Activated T-cell treated with anti-CD3 and anti-CD28 coated beads for 4 hours (primary cell): ENCODE data around the gene HAO2.
"Not testable (repeated sequence)": the region's sequence is repeated elsewhere in the genome, so short reads cannot be mapped to it uniquely, and the experiment has no call there.

Experiments used
- DNase-seq: peaks from one replicate; pipeline ENCODE4 v3.0.0-alpha.2; 2020

Gene HAO2

GRCh38 chr1:119368554-119368953, at the start of gene HAO2:
Gene HAO2 (plus strand): TSS chr1:119368785. CDS start chr1:119381086, 12,301 bp downstream.
- DNase-seq: no peak

- no peak for DNase-seq
Measured at GRCh38 chr1:119320100-119320499, 48.5 kb upstream of the HAO2 start.

DNA sequence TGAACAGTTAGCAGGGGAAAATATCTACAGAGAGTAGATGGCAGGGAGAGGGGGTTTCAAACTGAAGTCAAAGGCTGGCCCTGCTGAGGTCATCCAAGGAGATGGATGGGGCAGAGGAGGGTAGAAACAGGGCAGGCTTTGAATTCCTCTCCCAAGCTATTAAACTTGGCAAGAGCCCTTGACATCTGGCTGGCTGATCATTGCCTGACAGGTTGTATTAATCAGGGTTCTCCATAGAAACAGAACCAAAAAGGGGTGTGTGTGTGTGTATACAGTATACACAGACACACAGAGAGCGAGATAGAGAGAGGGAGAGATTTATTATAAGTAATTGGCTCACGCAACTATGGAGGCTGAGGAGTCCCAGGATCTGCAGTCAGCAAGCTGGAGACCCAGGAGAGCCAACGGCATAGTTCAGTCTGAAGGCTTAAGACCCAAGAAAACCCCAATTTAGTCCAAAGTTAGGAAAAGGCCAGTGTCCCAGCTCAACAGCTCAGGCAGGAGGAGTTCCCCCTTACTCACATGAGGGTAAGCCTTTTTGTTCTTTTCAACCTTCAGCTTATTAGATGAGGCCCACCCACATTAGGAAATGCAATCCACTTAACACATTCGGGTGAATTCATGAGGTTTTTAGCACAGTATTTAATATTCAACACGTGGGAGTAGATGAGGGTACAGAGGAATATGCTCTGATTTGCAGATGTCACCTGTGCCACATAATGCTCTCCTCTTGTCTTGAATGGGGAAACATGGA, 46.7 kb upstream of the HAO2 start:
- no peak for DNase-seq

DNA sequence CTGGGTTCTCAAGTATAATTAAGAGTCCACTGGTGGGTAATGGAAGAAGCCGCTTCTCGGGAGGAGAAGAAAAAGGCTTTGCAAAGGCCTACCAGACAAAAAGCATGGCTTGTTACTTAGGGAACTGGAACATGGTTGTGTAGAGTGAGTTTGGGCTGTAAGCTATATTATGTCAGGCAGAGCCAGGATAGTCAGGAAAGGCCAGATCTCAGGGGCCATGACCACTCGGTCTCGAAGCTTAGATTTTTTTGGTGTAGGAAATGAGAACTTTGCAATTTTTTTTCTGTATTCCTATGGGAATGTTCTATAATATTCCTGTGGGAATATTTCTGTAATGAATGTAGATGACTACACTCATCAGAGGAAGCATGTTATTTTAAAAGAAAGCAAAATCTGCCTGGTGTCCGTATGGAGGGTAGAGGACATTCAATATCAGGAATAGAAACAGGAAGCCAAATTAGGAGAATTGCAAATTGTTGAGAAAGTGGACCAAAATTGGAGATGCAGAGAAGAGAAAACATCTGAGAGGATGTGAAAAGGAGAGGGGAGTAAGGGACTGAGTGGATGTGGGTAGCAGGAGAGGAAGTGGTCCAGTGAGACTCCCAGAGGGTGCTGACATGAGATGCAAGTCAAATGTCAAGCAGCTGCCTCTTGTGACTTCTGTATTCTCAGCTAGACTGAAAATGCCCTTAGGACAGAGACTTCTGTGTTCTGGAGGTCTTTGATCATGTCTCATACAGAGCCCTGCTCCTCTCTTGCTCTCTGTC, 45.2 kb upstream of the HAO2 start:
- DNase-seq: no peak

GRCh38 chr1:119324198-119324597, 44.4 kb upstream of the HAO2 start:
- no peak for DNase-seq

DNA sequence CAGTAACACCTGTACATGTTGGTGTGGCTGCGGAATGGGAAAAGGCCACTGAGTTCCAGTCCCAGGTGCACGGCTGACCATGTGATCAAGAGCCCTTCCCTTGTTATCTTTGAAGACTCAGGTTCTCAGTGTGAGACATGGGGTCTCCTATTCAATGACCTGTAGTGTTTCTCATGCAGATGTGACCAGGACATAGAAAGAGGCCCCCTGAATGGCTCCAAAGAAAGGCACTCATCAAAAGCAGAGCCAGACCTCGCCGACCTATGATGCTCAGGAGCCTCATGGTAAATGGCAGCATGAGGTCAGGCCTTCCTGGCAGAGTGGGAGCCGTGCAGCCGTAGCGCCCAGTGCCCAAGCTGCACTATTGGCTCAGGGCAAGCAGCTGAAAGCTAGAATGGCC, 42.3 kb upstream of the HAO2 start:
- no peak for DNase-seq

DNA sequence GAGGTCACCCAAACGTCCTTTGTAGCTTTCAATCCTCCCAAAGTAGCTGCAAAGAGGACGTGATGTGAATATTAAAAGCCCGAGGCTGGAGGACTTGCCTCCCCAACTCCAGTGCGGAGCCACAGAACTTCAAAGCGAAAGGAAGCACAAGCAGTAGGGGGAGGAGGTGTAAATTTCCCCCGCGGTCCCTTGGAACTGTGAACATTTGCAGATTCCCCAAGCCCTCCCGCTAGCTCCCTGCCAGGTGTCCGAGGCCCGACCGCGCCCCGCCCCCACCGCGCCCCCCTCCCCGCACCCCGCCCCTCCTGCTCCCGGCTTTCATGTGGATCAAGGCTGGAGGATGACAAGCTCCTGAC, 41.5 kb upstream of the HAO2 start:
- no peak for DNase-seq

DNA sequence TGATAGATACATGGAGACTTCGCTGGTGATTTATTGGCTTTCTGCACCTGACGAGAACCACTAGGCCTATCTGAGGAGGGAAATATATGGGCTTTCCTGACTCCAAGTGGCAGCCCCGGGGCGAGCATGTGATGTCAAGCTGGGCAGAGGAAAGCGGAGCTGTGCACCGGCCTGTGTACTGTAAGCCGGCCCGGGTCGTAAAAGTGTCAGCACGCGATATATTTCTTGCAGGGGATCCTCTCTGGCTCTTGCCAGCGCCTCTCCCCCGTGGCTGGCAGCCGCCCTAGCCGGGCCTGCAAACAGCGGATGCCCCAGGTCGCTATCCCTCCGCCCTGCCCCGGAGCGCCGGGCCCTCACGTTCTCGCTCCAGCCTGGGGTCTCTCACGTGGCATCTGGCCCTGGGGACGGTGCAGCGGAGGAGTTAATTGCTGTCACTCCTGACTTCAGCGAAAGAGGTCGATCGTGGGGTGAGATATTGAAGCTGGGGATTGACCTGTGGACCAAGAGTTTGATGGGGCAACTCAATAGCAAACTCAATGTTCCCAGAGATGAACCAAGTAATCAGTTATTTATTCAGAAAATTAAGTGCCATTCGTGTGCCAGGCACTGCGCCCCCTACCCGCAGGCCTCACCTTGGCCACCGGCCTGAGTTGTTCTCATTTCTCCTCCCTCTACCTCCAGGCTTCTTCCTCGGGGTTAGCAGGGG, 41.0 kb upstream of the HAO2 start:
- DNase-seq: peak; percentile 16

DNA sequence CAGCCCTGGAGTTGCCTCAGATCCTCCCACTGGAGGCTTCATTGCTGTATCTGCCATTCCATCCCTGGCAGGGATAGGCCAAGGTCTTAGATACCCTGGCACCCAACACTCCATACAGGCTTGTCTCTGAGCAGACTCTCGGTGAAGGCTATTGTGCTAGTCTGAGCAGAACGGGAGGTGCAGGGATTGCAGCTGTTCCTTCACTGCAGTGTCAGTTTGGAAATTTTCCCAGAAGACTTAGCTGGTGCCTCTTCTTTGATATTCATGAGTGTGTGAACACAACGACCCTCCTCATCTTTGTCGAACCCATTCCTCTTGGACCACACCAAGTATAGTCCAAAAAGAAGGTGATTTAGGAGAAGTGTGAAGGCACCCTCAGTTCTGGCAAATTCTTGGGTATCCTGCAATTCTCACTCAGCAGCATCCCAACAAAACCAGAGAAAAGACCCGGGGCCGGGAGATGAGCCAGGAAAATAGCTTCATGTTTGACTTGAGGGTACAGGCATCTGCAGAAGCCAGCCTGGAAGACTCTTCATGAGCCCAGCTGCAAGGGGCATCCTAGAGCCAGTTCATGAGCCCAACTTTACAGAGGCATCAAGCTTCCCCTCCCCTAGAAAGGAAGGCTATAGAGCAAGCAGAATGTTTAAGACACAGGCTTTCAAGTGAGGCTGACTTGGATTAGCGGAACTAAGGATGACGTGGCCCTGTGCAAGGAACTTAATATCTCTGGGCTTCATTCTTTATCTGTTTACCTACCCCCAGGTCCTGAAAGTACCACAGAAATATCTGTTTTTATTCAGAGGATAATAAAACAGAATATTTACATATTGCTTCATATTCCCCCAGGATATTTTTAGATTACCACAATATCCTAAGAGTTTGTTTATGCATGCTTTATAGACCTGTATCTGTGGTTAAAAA, 38.8 kb upstream of the HAO2 start:
- DNase-seq: no peak

DNA sequence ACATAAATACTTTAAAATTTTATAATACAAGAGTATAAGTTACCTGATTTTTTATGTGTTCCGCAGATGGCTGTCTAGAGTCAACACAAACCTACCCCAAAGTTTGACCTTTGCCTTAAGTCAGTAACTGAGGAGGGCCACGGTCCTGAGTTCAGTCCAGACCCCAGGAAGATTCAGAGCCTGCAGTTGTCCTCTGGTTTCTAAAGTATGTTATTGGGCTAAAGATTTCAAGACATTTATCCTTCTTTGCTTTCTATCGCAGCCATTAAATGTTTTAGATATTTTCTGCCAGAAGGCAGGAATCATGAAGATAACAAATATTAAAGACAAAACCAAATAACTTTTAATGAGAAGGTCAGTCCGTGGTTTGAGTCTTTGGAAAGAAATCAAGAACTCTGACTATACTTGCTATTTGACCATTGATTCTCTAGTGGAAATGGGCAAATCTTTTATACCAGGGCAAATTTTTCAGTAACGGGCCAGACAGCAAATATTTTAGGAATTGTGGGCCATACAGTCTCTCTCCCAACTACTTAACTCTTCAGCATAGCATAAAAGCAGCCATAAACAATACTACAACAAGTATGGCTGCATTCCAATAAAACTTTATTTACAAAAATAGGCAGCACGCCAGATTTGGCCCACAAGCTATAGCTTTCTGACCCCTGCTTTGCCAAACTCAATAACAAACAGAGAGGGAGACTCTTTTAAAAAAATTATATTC, 38.0 kb upstream of the HAO2 start:
- DNase-seq: no peak

GRCh38 chr1:119331190-119331515, 37.4 kb upstream of the HAO2 start:
- DNase-seq: no peak

DNA sequence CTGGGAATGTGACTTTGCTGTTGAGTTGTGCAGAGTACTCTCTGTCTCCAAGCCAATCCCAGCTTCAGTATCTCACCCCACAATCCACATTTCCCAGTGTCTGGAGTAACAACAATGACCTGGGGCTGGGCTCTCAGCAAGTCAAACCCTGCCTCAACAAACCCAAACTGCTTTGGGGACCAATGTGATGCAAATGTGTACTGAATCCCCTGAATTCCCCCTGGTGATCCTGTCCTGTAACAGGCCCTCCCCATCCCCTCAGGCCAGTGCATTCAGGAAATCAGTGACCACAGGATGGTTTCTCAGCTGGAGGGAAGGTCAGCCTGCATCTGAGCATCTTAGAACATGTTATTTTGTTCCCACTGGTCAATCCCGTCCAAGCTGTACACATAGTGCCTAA, 36.7 kb upstream of the HAO2 start:
- DNase-seq: no peak

DNA sequence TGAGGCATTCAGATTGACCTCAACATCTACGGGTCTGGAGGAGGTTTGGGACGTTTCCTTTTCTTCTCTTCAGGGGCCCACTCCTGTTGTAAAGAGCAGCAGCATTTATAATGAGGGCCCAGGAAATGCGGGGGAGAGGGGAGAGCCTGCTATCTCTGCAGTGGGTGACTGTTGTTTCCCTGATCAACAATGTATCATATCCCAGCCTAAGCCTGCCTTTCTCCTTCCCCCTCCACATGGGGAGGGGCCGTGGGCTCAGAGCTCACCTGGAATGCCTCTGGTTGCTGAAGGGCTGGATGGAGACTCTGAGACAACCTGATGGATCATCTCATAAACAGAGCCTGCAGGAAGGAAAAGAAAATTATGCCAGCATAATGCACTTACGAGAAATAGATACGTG, 36.0 kb upstream of the HAO2 start:
- no peak for DNase-seq

- DNase-seq: no peak
Measured at GRCh38 chr1:119333163-119333896, 35.3 kb upstream of the HAO2 start.

GRCh38 chr1:119333897-119334250, 34.7 kb upstream of the HAO2 start:
- not testable (repeated sequence) for DNase-seq

GRCh38 chr1:119336848-119337247, 31.7 kb upstream of the HAO2 start:
- no peak for DNase-seq

GRCh38 chr1:119338004-119338403, 30.6 kb upstream of the HAO2 start:
- no peak for DNase-seq

GRCh38 chr1:119338757-119339156, 29.8 kb upstream of the HAO2 start:
- no peak for DNase-seq

DNA sequence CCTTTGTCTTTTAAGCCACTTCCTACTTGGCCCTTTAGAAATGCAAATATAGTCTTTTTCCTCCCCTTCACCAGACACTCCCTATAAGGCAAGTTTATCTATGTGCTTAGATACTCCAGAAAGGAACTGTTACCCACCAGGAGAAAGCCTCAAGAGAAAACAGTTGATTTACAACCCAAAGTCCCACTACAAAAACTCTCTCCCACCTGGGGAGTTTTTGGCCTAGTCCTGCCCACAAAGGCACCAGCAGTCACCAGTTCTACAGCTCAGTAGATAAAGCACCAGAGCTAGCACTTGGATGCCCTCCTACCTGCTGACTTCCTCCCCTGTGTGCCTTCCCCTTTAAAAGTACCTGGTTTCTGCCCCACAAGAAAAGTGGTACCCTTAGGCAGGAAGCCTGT, 27.7 kb upstream of the HAO2 start:
- DNase-seq: no peak

- no peak for DNase-seq
Measured at GRCh38 chr1:119341372-119341947, 27.1 kb upstream of the HAO2 start.

DNA sequence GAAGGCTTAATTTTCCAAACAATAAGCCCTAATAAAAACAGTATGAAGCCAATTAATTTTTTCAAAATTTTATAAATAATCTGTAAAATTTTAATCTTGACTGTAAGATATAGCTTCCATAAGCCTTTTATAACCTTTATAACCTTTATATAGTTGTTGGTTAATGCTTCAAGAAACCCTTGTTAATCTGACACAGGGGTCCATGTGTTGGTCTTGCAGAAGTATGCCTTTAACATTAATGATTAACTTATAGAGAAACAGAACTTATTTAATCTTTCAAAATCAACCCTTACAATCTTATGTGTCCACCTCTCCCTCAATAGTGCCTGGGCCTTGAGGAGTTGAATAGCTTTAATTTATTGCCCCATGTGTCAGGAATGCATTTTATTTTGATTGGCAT, 23.2 kb upstream of the HAO2 start:
- DNase-seq: no peak
